ENCODE measurements around the gene RCL1.

The RCL1 gene

DNA sequence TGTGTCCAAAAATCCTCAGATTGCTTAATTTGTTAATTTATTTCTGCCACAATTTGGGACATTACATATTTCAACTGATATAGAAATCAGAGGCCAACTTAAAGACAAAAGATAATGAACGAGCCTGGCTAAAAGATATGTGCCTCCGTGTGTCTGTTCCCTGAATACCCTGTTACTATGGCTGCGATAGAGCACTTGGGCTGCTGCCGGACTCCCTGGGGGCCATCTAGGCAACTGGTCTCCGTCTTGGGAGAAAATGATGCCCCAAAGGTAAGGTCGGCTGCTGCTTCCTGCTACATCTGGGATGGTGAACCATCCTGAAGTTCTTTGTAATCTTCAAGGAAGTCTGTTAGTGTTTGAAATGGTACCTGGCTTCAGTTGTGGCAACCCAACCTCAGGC is 72.0 kb downstream of the RCL1 start:
- in situ Hi-C loops (cut with HindIII; ENCODE audit: low sequenced_read_pairs), result no loop called here

DNA sequence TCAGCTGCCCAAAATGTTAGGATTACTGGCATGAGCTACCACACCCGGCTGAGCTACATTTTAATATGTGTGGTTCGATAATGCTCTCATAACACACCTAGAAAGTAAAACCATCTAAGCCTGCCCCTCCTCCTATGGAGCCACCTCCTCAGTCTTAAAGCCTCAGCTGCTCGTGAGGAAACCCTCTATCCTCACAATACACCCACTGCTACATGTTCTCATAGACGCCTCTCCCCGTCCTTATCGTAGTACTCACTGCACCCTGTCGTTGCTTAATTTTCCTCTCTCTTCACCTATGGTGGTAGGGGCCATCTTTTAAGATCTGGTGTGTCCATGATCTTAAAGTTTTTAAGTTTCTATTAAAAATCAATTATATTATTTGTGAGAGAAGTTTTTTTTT is 72.9 kb downstream of the RCL1 start:
- in situ Hi-C loops (cut with HindIII; ENCODE audit: low sequenced_read_pairs), result no loop called here

DNA sequence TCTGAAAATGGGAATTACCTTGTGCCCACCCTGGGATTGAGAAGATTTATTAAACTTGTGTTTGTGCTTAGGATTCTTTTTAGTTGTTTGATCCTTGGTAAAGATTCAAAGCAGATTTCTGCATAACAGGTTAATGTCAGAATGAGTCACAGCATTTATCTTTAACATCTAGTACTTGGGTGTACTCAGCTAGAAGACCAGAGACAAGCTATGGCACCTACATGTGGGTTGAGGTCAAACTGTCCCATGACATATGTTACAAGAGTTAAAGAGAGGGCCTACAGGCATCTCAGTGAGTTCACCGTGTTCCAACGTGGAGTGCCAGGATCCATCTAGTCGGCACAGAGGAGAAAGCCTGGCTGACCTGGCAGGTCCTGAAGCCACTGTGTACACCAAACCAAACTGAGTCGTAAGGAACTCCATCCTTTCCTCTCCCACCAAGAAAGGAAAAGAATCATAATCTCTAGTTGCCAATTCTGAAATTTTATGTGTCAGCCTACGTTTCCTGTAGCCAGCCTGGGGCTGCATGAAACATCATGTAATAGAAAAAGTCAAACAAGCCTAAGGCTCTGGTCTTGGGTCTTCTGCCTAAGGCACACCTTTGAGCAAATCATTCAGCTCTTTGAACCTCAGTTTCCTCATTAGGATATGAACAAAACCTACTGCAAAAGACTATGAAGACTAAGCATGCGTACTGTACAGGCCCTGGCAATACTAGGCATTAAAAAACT is 73.7 kb downstream of the RCL1 start:
- in situ Hi-C loops (cut with HindIII; ENCODE audit: low sequenced_read_pairs), result no loop called here

DNA sequence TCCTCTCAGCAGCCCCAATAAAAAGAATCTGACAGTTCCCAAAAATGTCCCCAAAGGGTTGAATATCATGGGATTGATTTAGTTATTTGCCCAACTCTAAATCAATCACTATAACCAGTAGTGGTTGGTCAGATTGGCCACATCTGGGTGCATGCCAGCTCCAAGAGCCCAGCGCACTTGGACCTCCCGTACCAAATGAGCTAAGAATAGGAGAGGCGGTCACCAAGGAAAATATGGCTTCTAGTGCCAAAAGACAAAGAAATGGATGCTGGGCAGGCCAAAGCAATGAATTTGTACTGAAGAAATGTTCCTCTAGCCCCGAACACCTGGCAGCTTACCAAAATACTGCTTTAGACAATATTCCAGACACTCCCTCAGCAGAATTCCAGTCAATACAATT is 80.3 kb downstream of the RCL1 start:
- in situ Hi-C loops (cut with HindIII; ENCODE audit: low sequenced_read_pairs), result no loop called here

DNA sequence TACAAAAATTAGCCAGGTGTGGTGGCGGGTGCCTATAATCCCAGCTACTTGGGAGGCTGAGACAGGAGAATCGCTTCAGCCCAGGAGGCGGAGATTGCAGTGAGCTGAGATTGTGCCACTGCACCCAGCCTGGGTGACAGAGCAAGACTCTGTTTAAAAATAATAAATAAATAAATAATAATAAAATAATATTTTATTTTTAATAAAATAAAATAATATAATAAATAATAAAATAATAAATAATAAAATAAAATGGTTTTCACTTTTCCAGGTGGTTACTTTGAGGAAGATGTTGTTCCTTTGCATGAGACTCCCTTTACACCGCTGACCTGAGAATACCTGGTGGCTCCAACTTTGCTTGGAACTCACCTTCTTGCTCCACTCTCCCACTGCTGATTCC is 82.8 kb downstream of the RCL1 start:
- in situ Hi-C loops (cut with HindIII; ENCODE audit: low sequenced_read_pairs), result no loop called here

- in situ Hi-C loops (cut with HindIII; ENCODE audit: low sequenced_read_pairs), result no loop called here
Measured at GRCh38 chr9:4879115-4879558, 86.4 kb downstream of the RCL1 start.

DNA sequence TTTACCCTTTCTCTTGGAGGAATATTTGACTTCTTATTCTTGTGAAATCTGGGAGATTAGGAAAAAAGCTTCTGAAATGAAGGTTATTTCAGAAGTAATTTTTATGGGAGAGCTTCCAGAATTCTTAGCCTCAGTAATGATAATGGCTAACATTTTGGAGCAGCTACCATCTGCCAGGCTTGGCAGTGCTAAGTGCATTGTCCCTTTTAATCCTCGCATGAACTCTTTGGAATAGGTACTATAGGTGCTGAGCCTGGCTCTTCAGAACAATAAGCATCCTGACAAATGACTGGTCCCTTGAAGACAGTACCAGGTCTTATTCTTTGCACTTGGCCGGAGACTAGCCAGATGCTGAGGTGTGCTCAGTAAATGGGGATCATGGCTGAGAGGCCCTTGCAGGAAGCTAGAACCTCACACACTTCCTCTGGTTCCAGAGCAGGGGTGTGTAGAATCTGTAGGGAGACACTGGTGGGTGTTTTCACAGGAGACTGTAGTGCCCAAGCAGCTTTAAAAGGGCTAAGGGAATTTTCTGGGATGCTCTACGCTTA is 90.7 kb downstream of the RCL1 start:
- in situ Hi-C loops (cut with HindIII; ENCODE audit: low sequenced_read_pairs), result no loop called here

DNA sequence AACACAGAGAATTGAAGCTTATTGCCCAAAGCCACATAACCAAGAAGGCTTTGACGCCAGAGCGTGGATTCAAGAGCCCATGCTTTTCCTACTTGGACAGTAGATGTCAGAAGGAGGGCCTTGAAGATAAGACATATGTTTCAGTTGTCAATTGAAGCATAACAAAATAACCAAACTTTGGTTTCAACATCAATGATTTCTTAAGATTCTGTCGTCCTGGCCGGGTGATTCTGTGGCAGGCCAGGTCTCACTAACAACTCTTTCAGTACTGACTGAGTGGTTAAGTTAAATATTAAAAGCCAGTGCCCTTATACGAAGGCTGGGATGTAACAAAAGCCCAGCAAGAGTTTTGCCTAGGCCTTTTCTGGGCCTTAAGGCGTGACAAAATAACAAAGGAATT is 94.0 kb downstream of the RCL1 start:
- in situ Hi-C loops (cut with HindIII; ENCODE audit: low sequenced_read_pairs), result loop anchor here (5.0 kb wide), 1 partner anchor 129 kb away; no protein-coding TSS in a partner anchor

GRCh38 chr9:4887556-4887955 is 94.8 kb downstream of the RCL1 start:
- in situ Hi-C loops (cut with HindIII; ENCODE audit: low sequenced_read_pairs), result loop anchor here (5.0 kb wide), 1 partner anchor 130 kb away; no protein-coding TSS in a partner anchor

DNA sequence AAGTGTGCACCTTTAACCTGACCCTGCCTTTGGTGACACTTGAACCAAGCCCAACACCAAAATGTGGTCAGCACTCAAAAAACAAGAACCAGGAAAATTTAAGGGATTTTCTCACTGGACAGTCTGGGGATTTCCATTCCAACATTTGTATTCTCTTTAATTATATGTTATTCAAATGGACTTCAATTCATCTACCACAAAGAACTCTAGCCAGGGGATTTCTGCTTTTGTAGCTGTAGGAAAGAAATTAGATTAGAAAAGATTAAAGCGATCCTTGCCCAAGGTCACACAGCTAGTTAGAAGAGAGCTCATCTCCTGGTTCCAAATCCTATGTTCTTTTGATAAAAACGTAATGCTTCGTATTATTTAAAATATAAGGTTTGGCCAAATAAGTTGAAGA is 97.5 kb downstream of the RCL1 start:
- in situ Hi-C loops (cut with HindIII; ENCODE audit: low sequenced_read_pairs), result no loop called here

DNA sequence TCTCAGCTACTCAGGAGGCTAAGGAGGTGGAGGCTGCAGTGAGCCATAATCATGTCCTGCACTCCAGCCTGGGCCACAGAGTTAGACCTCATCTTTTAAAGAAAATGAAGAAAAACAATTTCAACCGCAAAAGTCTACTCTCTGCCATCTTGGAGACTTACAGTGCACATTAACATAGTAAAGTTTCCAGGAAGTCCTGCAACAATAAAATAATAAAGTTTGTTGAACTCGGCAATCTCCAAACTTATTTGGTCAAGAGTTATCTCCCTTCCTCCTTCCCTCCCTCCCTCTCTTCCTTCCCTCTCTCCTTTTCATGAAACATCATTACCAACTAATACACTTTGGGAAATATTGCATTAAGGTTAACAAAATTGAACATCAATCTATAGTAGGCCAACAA is 98.2 kb downstream of the RCL1 start:
- in situ Hi-C loops (cut with HindIII; ENCODE audit: low sequenced_read_pairs), result no loop called here

GRCh38 chr9:4891674-4892073 is 98.9 kb downstream of the RCL1 start:
- in situ Hi-C loops (cut with HindIII; ENCODE audit: low sequenced_read_pairs), result no loop called here

DNA sequence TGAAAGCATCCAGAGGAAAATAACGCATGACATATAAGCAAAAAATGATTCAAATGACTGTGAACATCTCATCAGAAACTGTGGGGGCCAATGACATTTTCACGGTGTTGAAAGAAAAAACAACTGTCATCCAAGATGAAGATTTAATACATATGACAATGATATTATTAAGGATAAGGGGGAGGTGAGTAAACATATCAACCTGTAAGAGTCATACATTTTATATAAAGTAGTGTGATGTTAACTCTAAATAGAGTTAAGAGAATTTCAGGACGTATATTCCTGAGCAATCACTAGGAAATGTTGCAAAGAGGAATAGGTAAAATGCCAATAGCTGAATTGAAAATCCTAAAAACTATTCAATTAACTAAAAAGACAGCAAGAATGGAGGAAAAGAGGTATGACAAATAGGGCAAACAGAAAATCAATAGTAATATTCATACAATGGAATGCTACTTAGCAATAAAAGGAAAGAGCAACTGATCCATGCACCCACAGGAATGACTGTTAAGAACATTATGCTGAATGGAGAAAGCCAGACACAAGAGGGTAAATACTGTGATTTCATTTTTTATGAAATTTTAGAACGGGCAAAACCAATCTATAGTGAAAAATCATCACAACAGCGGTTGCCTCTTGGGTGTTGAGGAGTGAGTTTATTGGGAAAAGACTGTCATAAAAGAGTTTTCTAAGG is 99.9 kb downstream of the RCL1 start:
- in situ Hi-C loops (cut with HindIII; ENCODE audit: low sequenced_read_pairs), result no loop called here

DNA sequence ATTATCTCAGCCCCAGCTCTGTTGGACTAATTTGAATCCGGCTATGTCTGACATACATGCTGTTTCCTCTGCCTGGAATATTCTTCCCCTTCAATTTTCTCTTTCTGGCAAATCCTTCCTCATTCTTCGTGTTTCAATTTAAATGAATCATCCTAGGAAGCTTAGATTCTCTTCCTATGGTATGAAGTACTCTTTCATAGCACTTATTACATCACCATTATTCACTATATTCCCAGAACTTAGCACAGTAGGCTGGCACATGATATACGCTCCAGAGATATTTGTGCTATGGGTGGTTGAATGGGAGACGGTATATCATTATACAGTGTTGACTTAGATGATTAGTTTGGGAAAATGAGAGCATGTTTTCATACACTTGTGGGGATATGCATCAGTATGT is 101.3 kb downstream of the RCL1 start:
- in situ Hi-C loops (cut with HindIII; ENCODE audit: low sequenced_read_pairs), result no loop called here

DNA sequence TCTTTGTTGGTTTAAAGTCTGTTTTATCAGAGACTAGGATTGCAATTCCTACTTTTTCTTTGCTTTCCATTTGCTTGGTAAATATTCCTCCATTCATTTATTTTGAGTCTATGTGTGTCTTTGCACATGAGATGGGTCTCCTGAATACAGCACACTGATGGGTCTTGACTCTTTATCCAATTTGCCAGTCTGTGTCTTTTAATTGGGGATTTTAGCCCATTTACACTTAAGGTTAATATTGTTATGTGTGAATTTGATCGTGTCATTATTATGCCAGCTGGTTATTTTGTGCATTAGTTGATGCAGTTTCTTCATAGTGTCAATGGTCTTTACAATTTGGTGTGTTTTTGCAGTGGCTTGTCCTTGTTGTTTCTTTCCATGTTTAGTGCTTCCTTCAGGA is 107.1 kb downstream of the RCL1 start:
- in situ Hi-C loops (cut with HindIII; ENCODE audit: low sequenced_read_pairs), result loop anchor here (5.0 kb wide), 1 partner anchor 43 kb away; no protein-coding TSS in a partner anchor

DNA sequence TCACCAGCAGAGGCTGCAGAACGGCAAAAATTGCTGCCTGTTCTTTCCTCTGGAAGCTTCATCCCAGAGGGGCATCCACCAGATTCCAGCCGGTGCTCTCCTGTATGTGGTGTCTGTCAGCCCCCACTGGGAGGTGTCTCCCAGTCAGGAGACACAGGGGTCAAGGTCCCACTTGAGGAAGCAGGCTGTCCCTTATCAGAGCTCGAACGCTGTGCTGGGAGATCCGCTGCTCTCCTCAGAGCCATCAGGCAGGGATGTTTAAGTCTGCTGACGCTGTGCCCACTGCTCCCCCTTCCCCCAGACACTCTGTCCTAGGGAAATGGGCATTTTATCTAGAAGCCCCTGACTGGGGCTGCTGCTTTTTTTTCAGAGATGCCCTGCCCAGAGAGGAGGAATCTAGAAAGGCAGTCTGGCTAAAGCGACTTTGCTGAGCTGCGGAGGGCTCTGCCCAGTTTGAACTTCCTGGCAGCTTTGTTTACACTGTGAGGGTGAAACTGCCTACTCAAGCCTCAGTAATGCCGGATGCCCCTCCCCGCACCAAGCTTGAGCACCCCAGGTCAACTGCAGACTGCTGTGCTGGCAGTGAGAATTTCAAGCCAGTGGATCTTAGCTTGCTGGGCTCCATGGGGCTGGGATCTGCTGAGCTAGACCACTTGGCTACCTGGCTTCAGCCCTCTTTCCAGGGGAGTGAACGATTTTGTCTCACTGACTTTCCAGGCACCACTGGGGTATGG is 108.8 kb downstream of the RCL1 start:
- in situ Hi-C loops (cut with HindIII; ENCODE audit: low sequenced_read_pairs), result loop anchor here (5.0 kb wide), 1 partner anchor 44 kb away; no protein-coding TSS in a partner anchor

DNA sequence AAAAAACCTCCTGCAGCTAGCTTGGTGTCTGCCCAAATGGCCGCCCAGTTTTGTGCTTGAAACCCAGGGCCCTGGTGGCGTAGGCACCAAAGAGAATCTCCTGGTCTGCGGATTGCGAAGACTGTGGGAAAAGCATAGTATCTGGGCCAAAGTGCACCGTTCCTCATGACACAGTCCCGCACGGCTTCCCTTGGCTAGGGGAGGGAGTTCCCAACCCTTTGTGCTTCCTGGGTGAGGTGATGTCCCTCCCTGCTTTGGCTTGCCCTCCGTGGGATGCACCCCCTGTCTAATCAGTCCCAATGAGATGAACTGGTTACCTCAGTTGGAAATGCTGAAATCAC is 109.4 kb downstream of the RCL1 start:
- in situ Hi-C loops (cut with HindIII; ENCODE audit: low sequenced_read_pairs), result loop anchor here (5.0 kb wide), 1 partner anchor 45 kb away; no protein-coding TSS in a partner anchor

DNA sequence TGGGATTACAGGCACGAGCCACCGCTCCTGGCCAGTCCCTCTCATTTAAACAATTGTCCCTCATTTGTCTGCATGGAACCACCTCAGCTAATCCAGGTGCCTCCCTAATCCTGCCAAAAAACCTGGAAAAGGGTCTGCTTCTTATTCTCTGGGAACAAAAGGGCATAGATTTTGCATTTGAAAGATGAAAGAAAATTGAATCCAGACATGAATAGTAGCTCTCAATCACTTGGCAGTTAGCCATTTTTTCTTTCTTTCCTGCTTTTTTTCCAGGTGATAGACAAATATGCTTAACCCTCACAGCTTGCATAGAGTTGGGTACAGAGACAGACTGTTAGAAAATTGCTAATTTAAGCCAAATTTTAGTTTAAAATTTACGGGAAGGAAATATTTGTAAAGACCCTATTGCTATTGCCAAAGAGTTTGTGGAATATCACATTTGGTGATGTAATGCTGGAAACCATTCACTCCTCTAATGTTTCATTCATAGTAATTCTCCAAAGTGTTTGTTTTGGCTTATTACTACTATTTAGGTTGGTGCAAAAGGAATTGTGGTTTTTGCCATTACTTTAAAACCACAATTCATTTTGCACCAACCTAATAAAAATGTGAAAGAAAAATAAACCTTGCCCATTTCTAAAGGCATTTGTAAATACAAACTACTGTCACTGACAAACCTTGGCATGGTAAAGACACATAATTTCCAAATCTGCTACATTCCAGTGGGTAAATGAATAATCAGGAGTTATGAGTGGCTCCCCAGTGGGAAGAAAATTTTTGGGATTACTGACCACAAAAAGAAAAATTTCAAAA is 111.8 kb downstream of the RCL1 start:
- in situ Hi-C loops (cut with HindIII; ENCODE audit: low sequenced_read_pairs), result loop anchor here (5.0 kb wide), 1 partner anchor 47 kb away; no protein-coding TSS in a partner anchor

GRCh38 chr9:4905135-4905490 is 112.4 kb downstream of the RCL1 start:
- in situ Hi-C loops (cut with HindIII; ENCODE audit: low sequenced_read_pairs), result no loop called here
